Measurements from ENCODE around the gene ZNF343.
A peak's percentile ranks its signal among the peaks of the same experiment; 100 is the strongest.
"Not testable (repeated sequence)": the region's sequence is repeated elsewhere in the genome, so short reads cannot be mapped to it uniquely, and the experiment has no call there.

Gene ZNF343

GRCh38 chr20:2526218-2526583 lies 17.5 kb upstream of the ZNF343 start:
- not testable (repeated sequence) for H3K27me3 Mint-ChIP-seq; H3K27ac Mint-ChIP-seq; H3K36me3 Mint-ChIP-seq; H3K9me3 Mint-ChIP-seq (ENCODE audit: low read depth)
- H3K4me1 Mint-ChIP-seq (ENCODE audit: low read depth), result peaks cover 19% of the 10 kb centered on the region
- H3K4me3 Mint-ChIP-seq, result peak overlapping the region; percentile 38

DNA sequence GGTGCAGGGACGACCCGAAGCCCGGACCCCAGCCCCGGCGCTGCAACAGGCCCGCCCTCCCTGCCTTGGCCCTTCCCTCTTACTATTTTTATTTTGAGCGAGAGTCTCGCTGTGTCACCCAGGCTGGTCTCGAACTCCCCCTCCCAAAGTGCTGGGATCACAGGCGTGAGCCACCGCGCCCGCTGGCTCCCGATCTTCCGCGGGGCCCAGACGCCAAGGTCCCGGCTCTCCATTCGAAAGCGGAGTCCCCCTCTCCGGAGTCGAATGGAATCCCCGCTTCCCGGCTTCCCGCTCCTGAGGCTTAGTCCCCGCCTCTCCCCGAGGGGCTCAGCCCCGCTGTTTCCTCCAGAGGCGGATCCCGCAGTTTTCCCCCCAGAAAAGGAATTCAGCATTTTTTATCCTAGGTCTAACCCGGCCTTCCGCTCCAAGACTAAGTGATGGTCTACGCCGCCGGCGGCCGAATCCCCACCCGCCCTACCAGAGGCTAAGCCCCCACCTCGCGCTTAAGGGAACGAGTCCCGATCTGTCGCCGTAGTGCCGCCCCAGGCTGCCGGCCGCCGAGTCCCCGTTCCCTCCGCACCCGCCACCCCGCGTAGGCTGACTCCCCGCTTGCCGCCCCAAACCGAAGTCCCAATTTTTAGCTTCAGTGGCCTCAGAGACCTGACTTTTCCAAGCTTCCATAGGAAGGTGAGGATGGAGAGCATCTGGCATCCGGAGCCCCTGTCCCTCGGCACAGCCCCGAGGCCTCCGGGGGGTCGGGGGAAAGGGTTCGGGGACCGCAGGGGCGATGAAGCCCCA lies 16.2 kb upstream of the ZNF343 start:
- H3K4me1 Mint-ChIP-seq (ENCODE audit: low read depth), result peaks cover 17% of the 10 kb centered on the region
- peak overlapping the region; percentile 86 for H3K4me3 Mint-ChIP-seq
- H3K9me3 Mint-ChIP-seq (ENCODE audit: low read depth), result no peaks in the 10 kb centered on the region
- no peaks in the 10 kb centered on the region for H3K36me3 Mint-ChIP-seq
- peak overlapping the region; percentile 68 for H3K27ac Mint-ChIP-seq
- H3K27me3 Mint-ChIP-seq, result no peaks in the 10 kb centered on the region

DNA sequence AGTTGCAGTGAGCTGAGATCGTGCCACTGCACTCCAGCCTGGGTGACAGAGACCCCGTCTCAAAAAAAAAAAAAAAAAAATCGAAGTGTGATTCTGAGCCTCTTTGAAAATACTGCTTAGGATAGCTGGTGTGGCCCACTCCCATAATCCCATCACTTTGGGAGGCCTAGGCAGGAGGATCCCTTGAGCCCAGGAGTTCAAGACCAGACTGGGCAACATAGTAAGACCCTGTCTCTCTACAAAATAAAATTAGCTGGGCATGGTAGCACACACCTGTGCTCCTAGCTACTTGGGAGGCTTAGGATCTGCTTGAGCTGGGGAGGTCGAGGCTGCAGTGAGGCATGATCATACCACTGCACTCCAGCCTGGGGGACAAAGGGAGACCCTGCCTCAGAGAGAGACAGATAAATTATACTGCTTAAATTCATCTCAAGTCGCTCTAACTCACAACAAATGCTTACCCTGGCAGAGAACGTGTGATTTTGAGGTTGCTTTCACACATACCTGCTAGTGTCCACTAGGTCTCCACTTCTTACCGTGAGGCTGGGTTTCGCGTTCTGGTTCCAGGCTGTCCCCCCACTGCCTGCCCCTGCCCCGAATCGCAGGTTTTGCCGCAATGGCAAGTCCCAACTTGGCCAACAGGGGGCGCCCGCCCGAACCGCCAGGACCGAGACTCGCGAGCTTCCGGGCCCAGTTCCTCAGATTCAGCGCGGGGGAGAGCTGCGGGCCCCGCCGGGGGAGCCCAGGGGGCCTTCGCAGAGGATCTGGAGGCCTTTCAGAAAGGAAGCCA lies 15.4 kb upstream of the ZNF343 start:
- H3K27me3 Mint-ChIP-seq, result no peaks in the 10 kb centered on the region
- H3K27ac Mint-ChIP-seq, result peak overlapping the region; percentile 68
- H3K4me3 Mint-ChIP-seq, result peak overlapping the region; percentile 86
- no peaks in the 10 kb centered on the region for H3K36me3 Mint-ChIP-seq
- H3K9me3 Mint-ChIP-seq (ENCODE audit: low read depth), result no peaks in the 10 kb centered on the region
- H3K4me1 Mint-ChIP-seq (ENCODE audit: low read depth), result peaks cover 14% of the 10 kb centered on the region

GRCh38 chr20:2522826-2523429 lies 14.2 kb upstream of the ZNF343 start:
- not testable (repeated sequence) for H3K4me3 Mint-ChIP-seq; H3K27ac Mint-ChIP-seq; H3K9me3 Mint-ChIP-seq (ENCODE audit: low read depth); H3K27me3 Mint-ChIP-seq; H3K36me3 Mint-ChIP-seq
- H3K4me1 Mint-ChIP-seq (ENCODE audit: low read depth), result peaks cover 14% of the 10 kb centered on the region

GRCh38 chr20:2521369-2522305 lies 12.9 kb upstream of the ZNF343 start:
- Mint-ChIP-seq H3K4me3 (no peak overlapping the region), H3K36me3 (no peaks in the 10 kb centered on the region), H3K27ac (no peak overlapping the region), H3K27me3 (no peaks in the 10 kb centered on the region), H3K4me1 (ENCODE audit: low read depth) (peaks cover 14% of the 10 kb centered on the region), H3K9me3 (ENCODE audit: low read depth) (no peaks in the 10 kb centered on the region)

GRCh38 chr20:2520617-2521016 lies 11.9 kb upstream of the ZNF343 start:
- Mint-ChIP-seq H3K4me3 (no peak overlapping the region), H3K4me1 (ENCODE audit: low read depth) (peaks cover 12% of the 10 kb centered on the region), H3K27ac (no peak overlapping the region), H3K36me3 (no peaks in the 10 kb centered on the region), H3K9me3 (ENCODE audit: low read depth) (no peaks in the 10 kb centered on the region), H3K27me3 (no peaks in the 10 kb centered on the region)

DNA sequence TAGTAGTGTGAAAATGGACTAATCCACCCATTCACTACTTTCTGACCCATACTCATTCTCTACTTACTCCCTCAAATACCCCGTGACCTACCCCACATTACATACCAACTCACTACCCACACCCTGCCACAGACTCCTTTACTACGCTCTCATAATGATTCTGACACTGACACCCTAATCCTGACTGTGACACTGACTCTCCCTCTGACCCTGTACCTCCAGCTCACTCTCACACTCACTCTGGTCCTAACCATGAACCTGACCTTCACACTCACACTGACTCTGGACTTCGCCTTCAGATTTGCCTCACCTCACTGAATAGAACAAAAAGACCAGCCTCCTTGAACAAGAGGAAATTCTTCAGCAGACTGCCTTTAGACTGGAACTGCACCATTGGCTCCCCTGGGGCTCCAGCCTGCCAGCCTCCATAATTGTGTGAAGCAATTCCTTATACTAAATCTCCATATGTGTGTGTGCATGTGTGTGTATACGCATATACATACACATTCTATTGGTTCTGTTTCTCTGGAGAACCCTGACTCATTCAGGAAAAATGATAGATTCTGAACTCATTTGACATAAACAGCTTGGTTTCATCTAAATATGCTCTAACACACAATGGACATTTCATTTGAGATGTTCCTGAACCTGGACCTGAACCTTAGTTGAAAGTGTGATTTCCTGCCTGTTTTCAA lies 10.5 kb upstream of the ZNF343 start:
- no peak overlapping the region for H3K27ac Mint-ChIP-seq
- no peaks in the 10 kb centered on the region for H3K36me3 Mint-ChIP-seq
- H3K9me3 Mint-ChIP-seq (ENCODE audit: low read depth), result no peaks in the 10 kb centered on the region
- no peak overlapping the region for H3K4me3 Mint-ChIP-seq
- H3K4me1 Mint-ChIP-seq (ENCODE audit: low read depth), result peaks cover 6% of the 10 kb centered on the region
- H3K27me3 Mint-ChIP-seq, result no peaks in the 10 kb centered on the region

GRCh38 chr20:2518558-2518957 lies 9.8 kb upstream of the ZNF343 start:
- Mint-ChIP-seq H3K4me1 (ENCODE audit: low read depth) (peaks cover 3% of the 10 kb centered on the region), H3K4me3 (no peak overlapping the region), H3K36me3 (no peaks in the 10 kb centered on the region), H3K9me3 (ENCODE audit: low read depth) (no peaks in the 10 kb centered on the region), H3K27ac (no peak overlapping the region), H3K27me3 (no peaks in the 10 kb centered on the region)

GRCh38 chr20:2518096-2518495 lies 9.4 kb upstream of the ZNF343 start:
- no peak overlapping the region for H3K27ac Mint-ChIP-seq

DNA sequence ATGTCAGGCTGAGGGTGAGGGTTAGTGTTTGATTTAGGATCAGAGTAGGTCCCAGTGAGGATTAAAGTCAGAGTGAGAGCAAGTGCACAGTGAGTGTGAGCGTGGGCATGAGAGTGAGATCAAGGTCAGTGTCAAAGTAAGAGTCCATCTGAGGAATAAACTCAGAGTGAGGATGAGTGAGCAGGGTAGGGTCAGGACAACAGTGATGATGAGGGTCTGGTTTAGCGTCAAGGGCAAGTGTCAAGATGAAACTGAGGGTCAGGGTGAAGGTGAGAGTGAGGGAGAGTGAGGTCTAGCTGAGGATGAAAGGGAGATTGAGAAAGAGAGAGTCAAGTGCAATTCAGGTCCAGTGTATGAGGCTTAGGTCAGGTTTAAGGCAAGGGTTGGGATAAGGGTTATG lies 7.7 kb upstream of the ZNF343 start:
- H3K27ac Mint-ChIP-seq, result no peak overlapping the region
- no peaks in the 10 kb centered on the region for H3K9me3 Mint-ChIP-seq (ENCODE audit: low read depth)
- no peak overlapping the region for H3K4me3 Mint-ChIP-seq
- peaks cover 7% of the 10 kb centered on the region for H3K27me3 Mint-ChIP-seq
- no peaks in the 10 kb centered on the region for H3K36me3 Mint-ChIP-seq
- H3K4me1 Mint-ChIP-seq (ENCODE audit: low read depth), result no peaks in the 10 kb centered on the region

More at GRCh38 chr20:2518096-2518495, 9.4 kb upstream of the ZNF343 start:
- no peaks in the 10 kb centered on the region for H3K9me3 Mint-ChIP-seq (ENCODE audit: low read depth)
- H3K4me3 Mint-ChIP-seq, result no peak overlapping the region
- no peaks in the 10 kb centered on the region for H3K27me3 Mint-ChIP-seq
- peaks cover 3% of the 10 kb centered on the region for H3K4me1 Mint-ChIP-seq (ENCODE audit: low read depth)
- no peaks in the 10 kb centered on the region for H3K36me3 Mint-ChIP-seq

GRCh38 chr20:2515203-2515602 lies 6.5 kb upstream of the ZNF343 start:
- Mint-ChIP-seq H3K36me3 (no peaks in the 10 kb centered on the region), H3K9me3 (ENCODE audit: low read depth) (no peaks in the 10 kb centered on the region), H3K27ac (no peak overlapping the region), H3K4me1 (ENCODE audit: low read depth) (no peaks in the 10 kb centered on the region), H3K27me3 (peaks cover 8% of the 10 kb centered on the region), H3K4me3 (no peak overlapping the region)

GRCh38 chr20:2509794-2510193 lies 1.1 kb upstream of the ZNF343 start:
- peaks cover 8% of the 10 kb centered on the region for H3K27me3 Mint-ChIP-seq
- no peak overlapping the region for H3K27ac Mint-ChIP-seq
- H3K36me3 Mint-ChIP-seq, result peaks cover 4% of the 10 kb centered on the region
- peak overlapping the region; percentile 20 for H3K4me3 Mint-ChIP-seq
- no peaks in the 10 kb centered on the region for H3K9me3 Mint-ChIP-seq (ENCODE audit: low read depth)
- peaks cover 24% of the 10 kb centered on the region for H3K4me1 Mint-ChIP-seq (ENCODE audit: low read depth)

GRCh38 chr20:2509468-2509781 lies 710 bp upstream of the ZNF343 start:
- Mint-ChIP-seq H3K27me3 (peaks cover 8% of the 10 kb centered on the region), H3K36me3 (peaks cover 6% of the 10 kb centered on the region), H3K27ac (peak overlapping the region; percentile 99), H3K9me3 (ENCODE audit: low read depth) (no peaks in the 10 kb centered on the region), H3K4me1 (ENCODE audit: low read depth) (peaks cover 26% of the 10 kb centered on the region), H3K4me3 (peak overlapping the region; percentile 100)
